Amniotic stem cell (primary cell): ENCODE data around the gene THSD4.
"Not testable (repeated sequence)": the region's sequence is repeated elsewhere in the genome, so short reads cannot be mapped to it uniquely, and the experiment has no call there.

Source experiments
- DNase-seq: peaks from one replicate; lab custom pipeline; 2025; lab: John Stamatoyannopoulos, UW

Gene THSD4

GRCh38 chr15:71294251-71294910, 179.1 kb downstream of the THSD4 start:
- peak; percentile 35 for DNase-seq

- DNase-seq = peak; percentile 92
These were observed 179.8 kb downstream of the THSD4 start for GRCh38 chr15:71294911-71295602.

DNA sequence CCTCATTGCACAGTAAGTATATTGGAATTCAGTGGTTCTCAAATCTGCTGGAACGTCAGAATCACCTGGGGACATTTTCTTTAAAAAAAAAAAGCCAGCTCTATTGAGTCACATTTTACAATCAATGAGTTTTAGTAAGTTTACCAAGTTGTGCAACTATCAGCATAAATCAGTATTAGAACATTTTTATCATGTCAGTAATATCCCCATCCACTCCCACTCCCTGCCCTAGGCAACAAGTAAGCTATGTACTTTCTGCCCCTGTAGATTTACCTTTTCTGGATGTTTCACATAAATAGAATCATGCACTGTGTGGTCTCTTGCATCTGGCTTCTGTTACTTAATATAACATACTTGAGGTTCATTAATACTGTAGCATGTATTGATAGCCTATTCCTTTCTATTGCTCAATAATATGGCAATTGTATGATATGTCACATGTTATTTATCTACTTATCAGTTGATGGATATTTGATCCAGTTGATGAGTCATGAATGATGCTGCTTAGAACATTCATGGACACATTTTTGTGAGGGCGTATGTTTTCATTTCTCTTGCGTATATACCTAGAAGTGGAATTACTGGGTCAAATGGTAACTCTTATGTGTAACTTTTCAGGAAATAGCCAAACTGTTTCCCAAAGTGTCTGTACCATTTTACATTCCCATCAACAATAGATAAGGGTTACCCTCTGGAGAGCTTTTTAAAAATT, 180.5 kb downstream of the THSD4 start:
- peak; percentile 27 for DNase-seq

DNA sequence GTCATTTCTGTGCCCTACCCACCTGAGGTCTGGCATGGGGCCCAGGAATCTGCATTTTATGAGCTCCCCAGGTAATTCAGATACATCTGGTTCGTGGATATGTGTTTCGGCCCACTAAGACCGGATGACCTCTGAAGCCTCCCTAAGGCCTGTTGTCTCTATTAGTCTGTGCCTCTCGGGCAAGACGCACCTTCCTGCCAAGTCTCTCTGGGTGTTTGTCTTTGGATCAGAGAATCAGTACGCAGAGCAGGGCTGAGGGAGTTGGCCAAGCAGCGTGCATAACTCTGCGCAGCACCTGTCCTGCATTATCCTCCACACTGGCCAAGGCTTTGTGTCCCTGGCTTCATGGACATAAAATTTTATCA, 181.0 kb downstream of the THSD4 start:
- DNase-seq = no peak

DNA sequence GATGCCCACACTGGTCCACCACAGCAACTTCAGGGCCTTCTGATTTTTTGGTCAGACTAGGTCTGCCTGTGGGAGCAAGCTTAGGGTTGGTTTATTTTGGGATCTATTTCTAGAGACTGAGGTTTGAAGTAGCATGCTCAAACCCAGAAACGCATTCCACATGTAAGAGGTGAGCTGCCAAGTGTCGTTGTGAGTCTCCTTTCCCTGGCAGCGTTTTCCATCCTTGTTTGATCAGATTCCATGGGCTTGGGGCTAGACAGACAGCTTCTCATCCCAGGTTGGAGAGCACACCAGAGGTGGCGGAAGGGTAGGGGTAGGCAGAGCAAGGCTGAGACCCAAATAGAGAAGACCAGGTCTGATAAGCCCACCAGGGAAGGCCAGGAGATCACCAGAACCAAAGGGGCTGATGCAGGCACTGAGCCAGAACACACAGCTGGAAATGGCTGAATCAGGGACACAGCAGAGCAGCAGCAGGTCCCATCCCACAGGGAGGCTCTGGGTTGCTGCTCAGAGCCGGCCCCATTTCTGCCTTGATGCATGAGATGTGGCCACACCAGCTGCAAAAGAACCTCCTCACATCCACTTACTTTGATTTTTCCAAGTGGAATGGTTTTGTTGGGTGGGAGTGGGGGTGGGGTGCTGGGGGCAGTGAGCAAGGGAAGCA, 186.8 kb downstream of the THSD4 start:
- DNase-seq = no peak

- no peak for DNase-seq
These were observed 187.7 kb downstream of the THSD4 start for GRCh38 chr15:71302861-71303410.

DNA sequence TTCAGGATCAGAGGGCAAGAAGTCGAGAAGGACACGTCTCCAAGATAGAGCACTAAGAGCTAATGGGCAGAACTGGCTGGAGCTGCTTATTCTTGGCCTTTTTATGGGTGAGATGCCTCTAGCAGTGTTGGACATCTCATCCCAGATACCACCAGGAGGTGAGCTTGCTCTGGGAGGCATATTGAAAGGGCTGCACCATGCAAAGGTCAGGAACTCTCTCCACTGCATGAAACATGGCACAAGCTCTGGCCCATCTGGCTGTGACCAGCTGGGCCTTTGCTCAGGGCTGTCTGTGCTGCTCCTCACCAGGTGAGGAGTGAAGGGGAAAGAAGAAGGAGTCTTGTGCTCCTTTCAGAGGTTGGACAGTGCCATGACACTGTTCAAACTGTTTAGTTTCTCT, 188.7 kb downstream of the THSD4 start:
- no peak for DNase-seq

DNA sequence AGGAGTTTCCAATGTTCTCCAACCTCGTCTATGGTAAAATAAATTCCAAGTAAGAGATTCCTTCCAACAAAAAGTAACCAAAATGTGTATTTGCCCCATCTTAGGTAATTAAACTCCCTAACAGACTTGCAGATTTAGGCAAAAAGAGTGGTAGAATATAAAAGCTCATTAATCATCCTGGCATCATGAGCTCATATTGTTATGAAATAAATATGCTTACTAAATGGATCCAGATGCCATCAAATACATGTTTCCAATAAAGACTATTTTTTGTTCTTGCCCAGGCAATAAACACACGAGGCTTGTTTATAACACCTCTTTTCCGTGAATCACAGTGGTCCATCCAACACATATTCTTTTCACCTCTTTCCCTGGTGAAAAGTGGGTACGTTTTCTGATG, 189.4 kb downstream of the THSD4 start:
- no peak for DNase-seq

- DNase-seq = no peak
These were observed 191.3 kb downstream of the THSD4 start for GRCh38 chr15:71306538-71306937.

GRCh38 chr15:71312194-71312708, 197.0 kb downstream of the THSD4 start:
- DNase-seq = no peak

DNA sequence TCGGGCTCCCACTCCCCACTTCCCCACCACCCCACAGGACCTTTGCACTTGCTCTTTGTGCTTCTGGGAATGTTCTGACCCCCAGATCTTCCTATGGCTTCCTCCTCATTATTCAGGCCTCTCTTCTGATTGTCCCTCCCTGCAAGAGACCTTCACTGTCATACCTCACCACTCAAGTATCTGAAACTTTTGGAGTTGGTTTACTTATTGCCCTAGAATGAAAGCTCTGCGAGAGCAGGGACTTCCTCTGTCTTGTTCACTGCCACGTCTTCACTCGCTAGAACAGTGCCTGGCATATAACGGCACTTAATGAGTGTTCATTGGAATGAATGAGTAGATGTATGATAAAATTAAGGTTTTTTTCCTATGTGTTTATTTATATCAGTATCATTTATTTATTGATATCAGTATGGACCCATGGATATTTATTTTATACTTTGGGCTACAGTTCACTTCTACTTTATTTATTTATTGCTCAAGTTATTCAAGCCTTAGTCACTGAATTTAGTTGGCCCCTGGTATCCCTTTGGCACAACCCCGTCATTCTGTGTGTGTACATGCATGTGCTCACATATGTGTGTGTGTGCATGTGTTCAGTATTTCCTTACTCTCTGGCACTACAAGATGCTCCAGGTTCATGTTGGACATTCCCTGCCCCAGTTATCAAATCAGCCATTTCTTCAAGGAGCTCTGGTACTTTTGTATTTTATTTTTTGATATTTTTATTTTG, 197.6 kb downstream of the THSD4 start:
- DNase-seq = no peak

- DNase-seq = peak; percentile 42
These were observed 198.5 kb downstream of the THSD4 start for GRCh38 chr15:71313806-71314205.

DNA sequence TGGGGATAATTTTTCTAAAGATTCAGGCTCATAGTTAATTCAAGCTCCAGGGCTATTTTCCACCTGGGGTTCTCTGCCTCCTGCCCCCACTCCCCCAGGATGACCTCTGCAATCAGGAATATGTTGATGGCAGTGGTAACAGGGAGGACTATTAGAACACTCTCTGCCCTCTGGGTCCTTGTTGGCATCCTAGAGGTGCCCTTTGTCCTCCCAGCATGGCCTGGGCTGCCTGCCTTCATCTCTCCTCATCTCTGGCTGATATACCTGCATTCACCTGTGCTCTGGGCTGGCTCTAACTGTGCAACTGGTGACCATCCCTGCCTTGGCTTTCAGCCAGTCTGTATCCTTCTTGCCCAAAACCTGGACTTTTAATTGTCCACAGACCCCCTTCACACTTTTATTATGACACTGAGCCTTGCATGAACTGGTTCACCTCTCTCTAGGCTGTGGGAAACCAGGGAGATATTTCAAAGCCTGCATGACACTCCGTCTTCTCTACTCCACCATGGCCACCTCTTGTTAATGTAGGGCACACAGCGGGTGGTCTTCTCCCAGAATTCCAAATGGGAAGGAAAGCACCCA, 199.8 kb downstream of the THSD4 start:
- DNase-seq = no peak

- no peak for DNase-seq
These were observed 201.6 kb downstream of the THSD4 start for GRCh38 chr15:71316911-71317310.

- not testable (repeated sequence) for DNase-seq
These were observed 204.2 kb downstream of the THSD4 start for GRCh38 chr15:71319424-71319823.

DNA sequence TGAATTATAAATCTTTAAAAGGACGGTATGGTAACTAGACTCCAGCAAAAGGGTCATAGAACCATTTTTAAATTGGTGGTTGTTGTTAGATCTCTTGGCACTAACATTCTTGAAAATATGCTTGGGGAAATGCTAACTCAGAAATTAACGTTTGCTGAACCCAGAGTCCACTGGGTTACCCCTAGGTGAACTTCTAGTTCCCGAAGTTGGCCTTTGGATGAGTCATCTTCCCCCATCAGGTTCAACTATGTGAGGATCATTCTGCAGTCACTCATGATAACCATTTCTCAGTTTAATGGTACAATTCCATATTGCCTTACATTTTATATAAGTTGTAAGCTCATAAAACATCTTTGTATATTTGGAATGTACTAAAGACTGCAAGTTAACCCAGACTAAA, 204.7 kb downstream of the THSD4 start:
- no peak for DNase-seq

DNA sequence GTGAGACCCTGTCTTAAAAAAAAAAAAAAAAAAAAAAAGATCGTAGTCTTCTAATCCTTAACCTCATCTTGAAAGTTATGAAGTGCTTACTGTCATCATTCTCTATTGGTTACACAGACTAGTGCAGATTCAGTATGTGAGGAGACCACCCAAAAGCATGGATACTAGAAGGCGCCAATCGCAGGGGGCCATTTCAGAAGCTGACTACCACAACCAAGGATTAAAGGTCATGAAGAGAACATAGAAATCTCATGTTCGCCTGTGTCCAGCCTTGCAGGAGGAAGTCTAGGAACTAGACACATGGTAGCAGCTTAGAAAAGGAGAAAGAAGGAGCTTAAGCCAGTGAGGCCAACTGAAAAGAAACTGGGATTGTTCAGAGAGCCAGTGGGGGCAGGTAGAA, 207.8 kb downstream of the THSD4 start:
- DNase-seq = no peak

GRCh38 chr15:71323584-71323983, 208.3 kb downstream of the THSD4 start:
- no peak for DNase-seq

DNA sequence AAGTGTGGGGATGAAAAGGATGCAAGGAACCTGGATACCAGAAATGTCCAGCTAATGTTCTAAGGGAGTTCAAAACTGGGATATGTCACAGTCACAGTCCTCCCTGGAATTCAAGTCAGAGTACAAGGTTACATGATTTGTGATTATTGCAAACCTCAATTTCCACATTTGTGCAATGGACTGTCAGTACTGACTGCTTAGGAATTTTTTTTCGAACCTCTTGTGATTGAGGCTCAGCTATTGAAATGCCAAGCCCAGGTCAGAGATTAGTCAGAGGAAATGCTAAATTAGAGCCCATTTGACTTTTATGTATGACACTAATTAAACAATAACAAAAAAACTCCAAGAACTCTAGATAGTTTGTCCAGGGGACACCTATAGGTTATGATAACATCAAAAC, 210.2 kb downstream of the THSD4 start:
- DNase-seq = no peak

DNA sequence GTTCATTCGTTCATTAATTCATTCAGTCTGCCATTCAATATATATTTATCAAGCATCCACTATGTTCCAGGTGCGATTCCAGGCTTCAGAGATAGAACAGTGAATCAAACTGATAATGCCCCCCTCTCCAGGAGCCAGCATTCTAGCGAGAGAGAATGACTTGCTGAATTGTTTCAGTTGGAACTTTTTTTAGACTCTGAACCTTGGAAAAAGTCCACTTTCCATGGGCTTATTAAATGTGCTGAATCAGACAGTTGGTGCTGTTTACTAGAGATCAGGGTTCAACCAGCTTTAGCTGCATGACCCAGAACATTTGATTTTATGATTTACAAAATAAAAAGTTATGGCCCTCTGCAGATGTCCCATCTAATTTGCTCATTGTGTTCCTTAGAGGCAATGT, 213.2 kb downstream of the THSD4 start:
- DNase-seq = no peak

GRCh38 chr15:71329041-71329440, 213.8 kb downstream of the THSD4 start:
- DNase-seq = no peak
